RCC 7860 (cell line): ENCODE data around the gene ZNHIT3.
"Not testable (repeated sequence)": the region's sequence is repeated elsewhere in the genome, so short reads cannot be mapped to it uniquely, and the experiment has no call there.

Experiments used
- DNase-seq: peaks from one replicate; pipeline ENCODE4 v3.0.0-alpha.2; 2015; ENCODE audit warnings: low spot score
- FAIRE-seq: peaks from 2 replicates; lab custom pipeline; 2012; peaks lifted over from hg19 to GRCh38; lab: Jason Lieb, UNC

Gene ZNHIT3

GRCh38 chr17:36482611-36483504 lies 3.6 kb upstream of the ZNHIT3 start:
- DNase-seq (peak; percentile 13), FAIRE-seq (no peak)

DNA sequence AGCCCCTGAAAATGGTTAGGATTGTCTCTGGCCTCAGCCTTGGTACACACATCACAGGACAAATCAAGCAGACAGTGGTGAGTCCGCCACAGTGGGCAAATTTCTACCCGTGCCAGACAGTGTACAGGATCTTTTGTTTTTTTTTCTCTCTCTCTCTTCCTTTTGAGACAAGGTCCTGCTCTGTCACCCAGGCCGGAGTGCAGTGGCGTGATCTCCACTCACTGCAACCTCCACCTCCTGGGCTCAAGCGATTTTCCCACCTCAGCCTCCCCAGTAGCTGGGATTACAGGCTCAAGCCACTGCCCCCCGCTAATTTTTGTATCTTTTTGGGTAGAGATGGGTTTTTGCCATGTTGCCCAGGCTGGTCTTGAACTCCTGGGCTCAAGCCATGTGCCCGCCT lies 2.5 kb upstream of the ZNHIT3 start:
- not testable (repeated sequence) for DNase-seq, FAIRE-seq

GRCh38 chr17:36485027-36485426 lies 1.5 kb upstream of the ZNHIT3 start:
- DNase-seq (no peak), FAIRE-seq (no peak)

DNA sequence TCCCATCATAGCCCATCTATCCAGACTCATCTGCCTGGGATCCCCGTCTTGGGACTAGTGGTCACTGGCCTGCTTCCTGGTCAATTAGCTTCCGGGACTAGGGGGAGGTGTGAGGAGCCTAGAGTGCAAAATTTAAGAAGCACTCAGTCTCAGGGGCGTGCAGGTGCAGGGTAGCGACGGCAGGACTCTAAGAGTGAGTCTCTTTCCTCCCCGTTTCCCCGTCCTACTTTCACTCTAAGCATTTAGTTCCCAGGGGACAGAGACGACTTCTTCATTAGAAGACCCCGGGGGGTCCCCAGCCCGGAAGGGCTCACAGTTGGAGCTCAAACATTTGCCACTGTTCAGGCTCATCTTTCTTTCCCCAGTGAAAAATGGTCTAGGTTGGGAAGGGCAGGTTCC lies 677 bp upstream of the ZNHIT3 start:
- DNase-seq, result no peak
- FAIRE-seq, result no peak

- DNase-seq, result no peak
- no peak for FAIRE-seq
Observed at GRCh38 chr17:36493956-36494355, 7.5 kb downstream of the ZNHIT3 start.

DNA sequence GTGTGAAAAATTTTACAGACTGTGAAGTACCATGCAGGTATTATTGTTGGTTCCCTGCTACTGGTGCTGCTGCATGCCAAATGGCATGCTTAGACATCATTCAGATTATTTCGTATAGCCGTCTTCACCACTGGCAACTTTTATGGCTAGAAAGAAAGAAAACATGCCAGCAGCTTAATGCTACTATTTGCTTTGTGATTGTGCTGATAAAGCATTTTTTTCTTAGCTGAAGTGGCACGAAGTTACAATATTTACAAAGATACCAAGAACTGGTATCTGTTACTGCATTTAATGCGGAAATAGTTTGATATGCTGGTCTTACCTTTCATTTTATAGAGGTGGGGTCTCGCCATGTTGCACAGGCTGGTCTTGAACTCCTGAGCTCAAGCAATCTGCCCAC lies 8.2 kb downstream of the ZNHIT3 start:
- DNase-seq, result no peak
- FAIRE-seq, result no peak

DNA sequence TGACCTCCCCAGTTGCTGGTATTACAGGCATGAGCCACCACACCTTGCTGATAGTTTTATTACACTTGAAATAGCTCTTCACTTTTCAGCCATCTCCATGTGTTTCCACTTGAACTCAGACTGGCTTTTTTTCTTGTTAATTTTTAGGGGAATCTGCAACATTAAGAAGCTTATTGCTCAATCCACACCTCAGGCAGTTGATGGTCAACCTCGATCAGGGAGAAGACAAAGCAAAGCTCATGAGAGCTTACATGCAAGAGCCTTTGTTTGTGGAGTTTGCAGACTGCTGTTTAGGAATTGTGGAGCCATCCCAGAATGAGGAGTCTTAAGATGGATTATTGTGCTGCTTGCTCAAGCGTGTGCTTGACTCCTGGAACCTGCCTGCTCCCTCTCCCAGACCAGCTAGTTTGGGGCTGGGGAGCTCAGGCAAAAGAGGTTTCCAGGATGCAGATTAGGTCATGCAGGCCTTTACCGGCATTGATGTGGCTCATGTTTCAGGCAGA lies 8.6 kb downstream of the ZNHIT3 start:
- no peak for DNase-seq
- FAIRE-seq, result no peak

DNA sequence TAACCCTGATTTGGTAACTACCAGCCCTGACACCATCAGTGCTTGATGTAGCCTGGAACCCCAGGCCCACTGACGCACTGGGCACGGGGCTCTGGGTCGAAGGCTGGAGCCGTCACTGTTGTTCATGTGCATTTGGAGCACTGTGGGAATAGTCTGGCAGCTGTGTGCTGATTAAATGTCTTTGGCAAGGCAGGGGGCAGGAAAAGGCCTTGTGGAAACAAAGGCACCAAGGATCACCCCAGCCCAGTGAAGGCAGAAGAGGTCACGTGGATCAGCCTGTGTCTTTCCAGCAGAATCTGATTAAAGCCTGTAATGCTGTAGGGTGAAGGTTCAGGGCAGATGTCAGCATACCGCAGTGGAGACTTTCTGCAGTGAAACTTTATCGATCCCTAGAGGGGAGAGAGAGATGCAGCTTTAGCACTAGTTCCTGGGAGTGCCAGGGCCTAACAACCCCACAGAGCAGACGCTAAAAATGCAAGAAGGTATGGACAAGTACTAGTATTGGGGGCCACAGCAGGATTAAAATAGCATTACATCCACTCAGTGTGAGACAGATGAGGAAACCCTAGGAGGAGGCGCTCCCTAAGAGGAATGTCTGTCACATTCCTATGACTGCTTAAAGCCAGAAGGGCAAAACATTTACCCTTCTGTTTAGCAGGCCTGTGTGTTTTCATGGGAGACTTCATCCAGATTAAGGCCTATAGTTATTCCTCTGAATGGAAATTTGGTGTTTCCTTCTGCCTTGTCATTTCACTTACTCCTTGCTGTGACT lies 9.7 kb downstream of the ZNHIT3 start:
- no peak for DNase-seq
- FAIRE-seq, result no peak

DNA sequence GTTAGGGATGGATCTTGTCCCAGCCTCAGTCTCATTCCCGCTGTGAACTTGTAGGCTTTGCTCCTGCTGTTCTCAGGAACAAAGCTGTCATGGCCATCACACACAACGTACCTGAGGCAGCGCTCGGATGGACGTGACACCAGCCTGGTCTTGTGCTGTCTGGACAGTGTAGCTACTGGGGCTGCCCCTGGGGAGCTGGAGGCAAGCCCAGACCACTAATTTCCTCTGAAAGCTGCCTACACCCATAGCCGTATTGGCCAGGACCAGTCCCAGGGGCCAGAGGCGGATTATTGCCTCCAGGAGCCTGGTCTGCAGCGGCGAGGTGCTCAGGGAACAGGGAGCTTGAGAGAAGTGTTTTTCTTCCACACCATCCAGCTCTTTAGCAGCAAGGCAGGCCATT lies 11.7 kb downstream of the ZNHIT3 start:
- no peak for DNase-seq
- FAIRE-seq, result no peak

- FAIRE-seq (no peak), DNase-seq (no peak)
Observed at GRCh38 chr17:36498560-36499300, 12.2 kb downstream of the ZNHIT3 start.

GRCh38 chr17:36500745-36501225 lies 14.3 kb downstream of the ZNHIT3 start:
- DNase-seq (no peak), FAIRE-seq (no peak)

DNA sequence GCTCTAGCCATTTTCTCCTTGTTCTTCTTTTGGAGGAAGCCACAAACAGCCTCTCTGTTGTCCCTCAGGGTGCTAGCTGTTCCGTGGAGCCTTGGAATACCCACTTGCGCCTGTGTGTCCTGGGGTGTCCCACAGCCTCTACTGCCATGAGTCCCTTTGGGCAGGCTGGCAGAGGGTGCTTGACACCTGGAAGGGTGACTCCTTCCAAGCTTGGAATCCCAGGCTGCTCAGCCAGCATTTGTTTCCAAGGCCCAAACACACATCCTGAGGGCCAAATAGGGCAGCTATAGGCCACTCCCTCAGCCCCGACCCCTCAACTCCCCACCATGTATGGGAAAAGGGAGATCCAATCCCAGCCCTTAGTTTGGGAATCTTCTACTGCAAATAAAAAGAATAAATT lies 14.9 kb downstream of the ZNHIT3 start:
- no peak for DNase-seq
- no peak for FAIRE-seq

DNA sequence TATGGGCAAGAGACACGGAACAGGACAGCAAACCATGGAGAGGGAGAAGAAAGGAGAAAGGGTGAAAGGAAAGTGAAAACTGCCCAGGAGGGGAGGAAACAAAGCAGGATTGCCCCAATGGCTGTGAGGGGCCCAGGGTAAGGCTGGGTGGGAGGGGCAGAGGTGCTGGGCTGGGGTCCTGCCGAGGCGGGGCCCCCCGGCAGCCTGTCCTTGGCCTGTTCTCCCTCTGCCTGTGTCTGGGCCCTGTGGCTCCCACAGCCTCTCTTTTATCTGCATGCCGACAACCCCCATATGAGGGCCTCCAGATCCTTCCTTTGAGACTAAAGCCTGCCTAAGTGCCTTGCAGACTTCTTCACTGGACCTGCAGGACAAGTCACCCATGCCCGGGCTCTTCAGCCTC lies 15.5 kb downstream of the ZNHIT3 start:
- FAIRE-seq (no peak), DNase-seq (no peak)

DNA sequence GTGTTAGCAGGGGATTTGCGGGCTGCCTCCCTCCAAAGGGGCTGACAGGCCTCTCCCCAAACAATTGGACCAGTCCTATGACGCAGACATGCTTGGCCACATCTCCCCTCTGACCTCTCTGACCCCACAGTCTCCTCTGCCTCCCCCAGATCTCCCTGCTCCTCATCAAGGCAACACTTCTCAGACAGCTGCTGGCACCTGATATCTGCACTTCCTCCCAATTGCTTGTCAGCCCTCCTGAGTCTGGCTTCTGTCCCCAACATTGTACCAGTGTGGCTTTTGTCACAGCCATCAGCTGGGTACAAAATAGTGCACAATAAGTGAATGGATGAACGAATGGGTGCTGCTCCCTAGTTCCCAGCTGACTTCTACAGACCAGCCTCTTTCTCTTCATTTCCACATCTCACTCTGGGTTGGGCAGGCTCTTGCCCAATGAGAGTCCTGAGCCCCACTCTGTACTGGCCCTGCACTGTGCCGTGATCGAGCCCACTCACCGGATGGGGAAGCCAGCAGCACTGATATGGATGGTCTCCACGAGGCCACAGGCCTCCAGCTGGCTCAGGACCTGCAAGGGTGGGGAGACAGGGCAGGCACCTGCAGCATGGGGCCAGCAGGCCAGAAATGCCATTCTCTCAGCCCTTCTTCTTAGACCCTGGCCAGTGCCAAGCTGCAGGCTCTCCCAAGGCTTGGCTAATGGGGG lies 17.1 kb downstream of the ZNHIT3 start:
- DNase-seq (no peak), FAIRE-seq (no peak)

GRCh38 chr17:36504156-36504545 lies 17.7 kb downstream of the ZNHIT3 start:
- DNase-seq, result no peak
- FAIRE-seq, result no peak

- no peak for FAIRE-seq
Observed at GRCh38 chr17:36505171-36505570, 18.7 kb downstream of the ZNHIT3 start.

GRCh38 chr17:36506249-36506826 lies 19.9 kb downstream of the ZNHIT3 start:
- no peak for FAIRE-seq
- no peak for DNase-seq

More at GRCh38 chr17:36505171-36505570, 18.7 kb downstream of the ZNHIT3 start:
- DNase-seq, result no peak

GRCh38 chr17:36506831-36507230 lies 20.4 kb downstream of the ZNHIT3 start:
- DNase-seq, result no peak
- no peak for FAIRE-seq

- FAIRE-seq (no peak), DNase-seq (no peak)
Observed at GRCh38 chr17:36507266-36507665, 20.8 kb downstream of the ZNHIT3 start.

- FAIRE-seq, DNase-seq: not testable (repeated sequence)
Observed at GRCh38 chr17:36508439-36508838, 22.0 kb downstream of the ZNHIT3 start.
